A549 (cell line): ENCODE data around the gene IL17RA.

Experiments used
- POLR2A ChIP-seq: IDR thresholded peaks from 2 replicates; pipeline ENCODE4 v1.6.1; 2012; ENCODE audit warnings: mild to moderate bottlenecking, low read length
- POLR2AphosphoS2 ChIP-seq: conservative IDR thresholded peaks from 2 replicates; pipeline ENCODE4 v1.6.1; 2012; ENCODE audit warnings: low read length, improper control_type of control experiment, inconsistent platforms
- RFX5 ChIP-seq: fragments of 450-650 bp; IDR thresholded peaks from 2 replicates; pipeline ENCODE4 v1.7.1; 2014; ENCODE audit warnings: antibody characterized with exemption, mild to moderate bottlenecking, moderate library complexity
- SREBF2 ChIP-seq: fragments of 450-650 bp; IDR thresholded peaks from 2 replicates; pipeline ENCODE4 v1.6.1; 2014; ENCODE audit warnings: mild to moderate bottlenecking, moderate library complexity
- TF ChIP-seq, protein P1 (sequence below): fragments of >200 bp; sonication (Bioruptor Twin); formaldehyde crosslinking; IDR thresholded peaks from 3 replicates; pipeline ENCODE4 v1.5.1; 2016
- TF ChIP-seq, protein P2 (sequence below): fragments of 450-650 bp; IDR thresholded peaks from 2 replicates; pipeline ENCODE4 v1.6.1; 2014; ENCODE audit warnings: antibody characterized with exemption
- TF ChIP-seq, protein P3 (sequence below): IDR thresholded peaks from 2 replicates; pipeline ENCODE4 v1.6.1; 2012

DNA sequence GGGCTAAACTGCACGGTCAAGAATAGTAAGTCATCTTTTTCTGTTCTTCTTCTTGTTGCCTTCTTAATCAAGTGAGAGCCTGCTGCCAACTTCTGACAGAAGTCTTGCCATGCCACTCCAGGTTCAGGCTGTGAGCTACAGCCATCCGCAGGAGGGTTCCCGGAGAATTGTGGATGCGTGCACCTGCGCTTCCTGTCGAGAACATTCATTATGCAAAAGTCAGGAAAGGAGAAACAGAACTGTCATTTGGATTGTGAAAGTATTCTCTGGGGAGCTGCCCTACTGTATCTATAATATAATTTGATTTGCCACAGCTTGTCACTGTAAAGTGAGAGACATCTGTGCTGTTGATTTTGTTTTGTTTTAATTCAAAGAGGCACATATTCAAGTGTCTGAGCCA, 12.3 kb downstream of the IL17RA start:
- TF ChIP-seq, protein P1, sequence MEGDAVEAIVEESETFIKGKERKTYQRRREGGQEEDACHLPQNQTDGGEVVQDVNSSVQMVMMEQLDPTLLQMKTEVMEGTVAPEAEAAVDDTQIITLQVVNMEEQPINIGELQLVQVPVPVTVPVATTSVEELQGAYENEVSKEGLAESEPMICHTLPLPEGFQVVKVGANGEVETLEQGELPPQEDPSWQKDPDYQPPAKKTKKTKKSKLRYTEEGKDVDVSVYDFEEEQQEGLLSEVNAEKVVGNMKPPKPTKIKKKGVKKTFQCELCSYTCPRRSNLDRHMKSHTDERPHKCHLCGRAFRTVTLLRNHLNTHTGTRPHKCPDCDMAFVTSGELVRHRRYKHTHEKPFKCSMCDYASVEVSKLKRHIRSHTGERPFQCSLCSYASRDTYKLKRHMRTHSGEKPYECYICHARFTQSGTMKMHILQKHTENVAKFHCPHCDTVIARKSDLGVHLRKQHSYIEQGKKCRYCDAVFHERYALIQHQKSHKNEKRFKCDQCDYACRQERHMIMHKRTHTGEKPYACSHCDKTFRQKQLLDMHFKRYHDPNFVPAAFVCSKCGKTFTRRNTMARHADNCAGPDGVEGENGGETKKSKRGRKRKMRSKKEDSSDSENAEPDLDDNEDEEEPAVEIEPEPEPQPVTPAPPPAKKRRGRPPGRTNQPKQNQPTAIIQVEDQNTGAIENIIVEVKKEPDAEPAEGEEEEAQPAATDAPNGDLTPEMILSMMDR = no peak
- no peak for TF ChIP-seq POLR2AphosphoS2
- TF ChIP-seq POLR2A = no peak
- TF ChIP-seq, protein P2, sequence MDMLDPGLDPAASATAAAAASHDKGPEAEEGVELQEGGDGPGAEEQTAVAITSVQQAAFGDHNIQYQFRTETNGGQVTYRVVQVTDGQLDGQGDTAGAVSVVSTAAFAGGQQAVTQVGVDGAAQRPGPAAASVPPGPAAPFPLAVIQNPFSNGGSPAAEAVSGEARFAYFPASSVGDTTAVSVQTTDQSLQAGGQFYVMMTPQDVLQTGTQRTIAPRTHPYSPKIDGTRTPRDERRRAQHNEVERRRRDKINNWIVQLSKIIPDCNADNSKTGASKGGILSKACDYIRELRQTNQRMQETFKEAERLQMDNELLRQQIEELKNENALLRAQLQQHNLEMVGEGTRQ = no peak
- TF ChIP-seq, protein P3, sequence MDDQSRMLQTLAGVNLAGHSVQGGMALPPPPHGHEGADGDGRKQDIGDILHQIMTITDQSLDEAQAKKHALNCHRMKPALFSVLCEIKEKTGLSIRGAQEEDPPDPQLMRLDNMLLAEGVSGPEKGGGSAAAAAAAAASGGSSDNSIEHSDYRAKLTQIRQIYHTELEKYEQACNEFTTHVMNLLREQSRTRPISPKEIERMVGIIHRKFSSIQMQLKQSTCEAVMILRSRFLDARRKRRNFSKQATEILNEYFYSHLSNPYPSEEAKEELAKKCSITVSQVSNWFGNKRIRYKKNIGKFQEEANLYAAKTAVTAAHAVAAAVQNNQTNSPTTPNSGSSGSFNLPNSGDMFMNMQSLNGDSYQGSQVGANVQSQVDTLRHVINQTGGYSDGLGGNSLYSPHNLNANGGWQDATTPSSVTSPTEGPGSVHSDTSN = no peak
- TF ChIP-seq RFX5 = no peak
- no peak for TF ChIP-seq SREBF2
